T-helper 1 cell (primary cell): ENCODE results near the gene PCDHGB5.
A peak's percentile ranks its signal among the peaks of the same experiment; 100 is the strongest.
"Not testable (repeated sequence)": the region's sequence is repeated elsewhere in the genome, so short reads cannot be mapped to it uniquely, and the experiment has no call there.

ENCODE experiments used
- DNase-seq, 5 donors: peaks; one replicate each; pipeline ENCODE4 v3.0.0-alpha.2; 2012 to 2020

The PCDHGB5 gene

DNA sequence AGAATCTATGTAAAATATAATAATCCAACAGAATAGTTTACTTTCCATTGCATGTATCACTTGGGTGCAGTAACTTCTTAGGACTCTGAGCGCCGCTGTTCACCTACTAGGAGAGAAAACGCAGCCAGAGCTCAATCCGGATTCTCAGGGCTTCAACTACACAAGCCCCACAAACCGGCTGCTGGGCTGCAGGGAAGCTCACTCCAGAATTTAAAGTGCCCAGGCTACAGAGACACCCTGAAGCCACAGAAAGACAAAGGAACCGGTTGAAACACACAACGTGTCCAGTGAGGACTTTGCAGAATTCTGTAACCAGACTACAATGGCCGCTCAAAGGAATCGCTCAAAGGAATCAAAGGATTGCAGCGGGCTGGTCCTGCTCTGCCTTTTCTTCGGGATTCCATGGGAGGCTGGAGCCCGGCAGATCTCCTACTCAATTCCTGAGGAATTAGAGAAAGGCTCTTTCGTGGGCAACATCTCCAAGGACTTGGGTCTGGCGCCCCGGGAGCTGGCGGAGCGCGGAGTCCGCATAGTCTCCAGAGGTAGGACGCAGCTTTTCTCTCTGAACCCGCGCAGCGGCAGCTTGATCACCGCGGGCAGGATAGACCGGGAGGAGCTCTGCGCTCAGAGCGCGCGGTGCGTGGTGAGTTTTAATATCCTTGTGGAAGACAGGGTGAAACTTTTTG lies 15.2 kb downstream of the PCDHGB5 start, which contains the start of gene PCDHGA10:
Gene PCDHGA10, plus strand, starts transcription at position 134 of the 686 bp plus-strand sequence. Its CDS starts 189 bp downstream, at position 323.
- peak in 3 of 5 donors; percentile 29 to 56 (median 55) for DNase-seq

DNA sequence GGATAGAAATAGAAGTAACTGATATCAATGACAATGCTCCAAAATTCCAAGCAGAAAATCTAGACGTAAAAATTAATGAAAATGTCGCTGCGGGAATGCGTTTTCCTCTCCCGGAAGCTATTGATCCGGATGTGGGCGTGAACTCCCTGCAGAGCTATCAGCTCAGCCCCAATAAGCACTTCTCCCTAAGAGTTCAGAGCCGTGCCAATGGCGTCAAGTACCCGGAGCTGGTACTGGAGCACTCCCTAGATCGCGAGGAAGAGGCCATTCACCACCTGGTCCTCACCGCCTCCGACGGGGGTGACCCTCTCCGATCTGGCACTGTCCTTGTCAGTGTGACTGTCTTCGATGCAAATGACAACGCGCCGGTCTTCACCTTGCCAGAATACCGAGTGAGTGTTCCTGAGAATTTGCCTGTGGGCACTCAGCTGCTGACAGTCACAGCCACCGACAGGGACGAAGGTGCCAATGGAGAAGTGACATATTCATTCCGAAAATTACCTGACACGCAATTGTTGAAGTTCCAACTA lies 15.9 kb downstream of the PCDHGB5 start:
- DNase-seq: no peak

DNA sequence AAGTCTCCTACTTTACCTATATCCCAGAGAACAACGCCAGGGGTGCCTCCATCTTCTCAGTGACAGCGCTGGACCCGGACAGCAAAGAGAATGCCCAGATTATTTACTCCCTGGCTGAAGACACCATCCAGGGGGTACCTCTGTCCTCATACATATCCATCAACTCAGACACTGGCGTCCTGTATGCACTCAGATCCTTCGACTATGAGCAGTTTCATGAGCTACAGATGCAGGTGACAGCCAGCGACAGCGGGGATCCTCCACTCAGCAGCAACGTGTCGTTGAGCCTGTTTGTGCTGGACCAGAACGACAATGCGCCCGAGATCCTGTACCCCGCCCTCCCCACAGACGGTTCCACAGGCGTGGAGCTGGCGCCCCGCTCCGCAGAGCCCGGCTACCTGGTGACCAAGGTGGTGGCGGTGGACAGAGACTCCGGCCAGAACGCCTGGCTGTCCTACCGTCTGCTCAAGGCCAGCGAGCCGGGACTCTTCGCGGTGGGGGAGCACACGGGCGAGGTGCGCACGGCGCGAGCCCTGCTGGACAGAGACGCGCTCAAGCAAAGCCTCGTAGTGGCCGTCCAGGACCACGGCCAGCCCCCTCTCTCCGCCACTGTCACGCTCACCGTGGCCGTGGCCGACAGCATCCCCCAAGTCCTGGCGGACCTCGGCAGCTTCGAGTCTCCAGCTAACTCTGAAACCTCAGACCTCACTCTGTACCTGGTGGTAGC lies 17.0 kb downstream of the PCDHGB5 start:
- DNase-seq: not testable (repeated sequence)

DNA sequence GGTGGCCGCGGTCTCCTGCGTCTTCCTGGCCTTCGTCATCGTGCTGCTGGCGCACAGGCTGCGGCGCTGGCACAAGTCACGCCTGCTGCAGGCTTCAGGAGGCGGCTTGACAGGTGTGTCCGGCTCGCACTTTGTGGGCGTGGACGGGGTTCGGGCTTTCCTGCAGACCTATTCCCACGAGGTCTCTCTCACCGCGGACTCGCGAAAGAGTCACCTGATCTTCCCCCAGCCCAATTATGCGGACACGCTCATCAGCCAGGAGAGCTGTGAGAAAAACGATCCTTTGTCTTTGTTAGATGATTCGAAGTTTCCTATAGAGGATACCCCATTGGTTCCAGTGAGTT lies 17.5 kb downstream of the PCDHGB5 start:
- not testable (repeated sequence) for DNase-seq

DNA sequence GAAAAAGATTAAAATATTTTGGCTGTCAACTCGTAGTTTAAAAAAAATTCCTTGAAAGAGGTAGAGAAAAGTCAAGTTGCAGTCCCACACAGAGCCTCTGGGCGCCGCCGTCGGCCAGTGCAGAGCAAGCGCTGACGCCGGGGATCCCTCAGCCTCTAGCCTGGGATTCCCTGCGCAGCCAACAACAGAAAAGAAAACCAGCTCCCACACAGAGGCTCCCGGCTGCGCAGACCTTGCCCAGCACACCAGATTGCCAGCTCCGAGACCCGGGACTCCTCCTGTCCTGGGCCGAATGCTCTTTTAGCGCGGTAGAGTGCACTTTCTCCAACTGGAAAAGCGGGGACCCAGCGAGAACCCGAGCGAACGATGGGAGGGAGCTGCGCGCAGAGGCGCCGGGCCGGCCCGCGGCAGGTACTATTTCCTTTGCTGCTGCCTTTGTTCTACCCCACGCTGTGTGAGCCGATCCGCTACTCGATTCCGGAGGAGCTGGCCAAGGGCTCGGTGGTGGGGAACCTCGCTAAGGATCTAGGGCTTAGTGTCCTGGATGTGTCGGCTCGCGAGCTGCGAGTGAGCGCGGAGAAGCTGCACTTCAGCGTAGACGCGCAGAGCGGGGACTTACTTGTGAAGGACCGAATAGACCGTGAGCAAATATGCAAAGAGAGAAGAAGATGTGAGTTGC lies 19.9 kb downstream of the PCDHGB5 start, which contains the start of gene PCDHGB7:
Gene PCDHGB7, plus strand, starts transcription at position 184 of the 679 bp plus-strand sequence. Its CDS starts 183 bp downstream, at position 367.
- DNase-seq: peak in 2 of 5 donors; percentile 31 to 36

DNA sequence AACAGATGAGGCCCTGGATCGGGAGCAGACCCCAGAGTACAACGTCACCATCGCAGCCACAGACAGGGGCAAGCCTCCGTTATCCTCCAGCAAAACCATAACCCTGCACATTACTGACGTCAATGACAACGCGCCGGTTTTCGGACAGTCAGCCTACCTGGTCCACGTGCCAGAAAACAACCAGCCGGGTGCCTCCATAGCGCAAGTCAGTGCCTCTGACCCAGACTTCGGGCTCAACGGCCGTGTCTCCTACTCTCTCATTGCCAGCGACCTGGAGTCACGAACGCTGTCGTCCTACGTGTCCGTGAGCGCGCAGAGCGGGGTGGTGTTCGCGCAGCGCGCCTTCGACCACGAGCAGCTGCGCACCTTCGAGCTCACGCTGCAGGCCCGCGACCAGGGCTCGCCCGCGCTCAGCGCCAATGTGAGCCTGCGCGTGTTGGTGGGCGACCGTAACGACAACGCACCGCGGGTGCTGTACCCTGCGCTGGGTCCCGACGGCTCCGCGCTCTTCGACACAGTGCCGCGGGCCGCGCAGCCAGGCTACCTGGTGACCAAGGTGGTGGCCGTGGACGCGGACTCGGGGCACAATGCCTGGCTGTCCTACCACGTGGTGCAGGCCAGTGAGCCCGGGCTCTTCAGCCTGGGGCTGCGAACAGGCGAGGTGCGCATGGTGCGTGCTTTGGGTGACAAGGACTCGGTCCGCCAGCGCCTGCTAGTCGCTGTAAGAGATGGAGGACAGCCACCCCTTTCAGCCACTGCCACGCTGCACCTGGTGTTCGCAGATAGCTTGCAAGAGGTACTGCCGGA lies 21.5 kb downstream of the PCDHGB5 start:
- no peak for DNase-seq

DNA sequence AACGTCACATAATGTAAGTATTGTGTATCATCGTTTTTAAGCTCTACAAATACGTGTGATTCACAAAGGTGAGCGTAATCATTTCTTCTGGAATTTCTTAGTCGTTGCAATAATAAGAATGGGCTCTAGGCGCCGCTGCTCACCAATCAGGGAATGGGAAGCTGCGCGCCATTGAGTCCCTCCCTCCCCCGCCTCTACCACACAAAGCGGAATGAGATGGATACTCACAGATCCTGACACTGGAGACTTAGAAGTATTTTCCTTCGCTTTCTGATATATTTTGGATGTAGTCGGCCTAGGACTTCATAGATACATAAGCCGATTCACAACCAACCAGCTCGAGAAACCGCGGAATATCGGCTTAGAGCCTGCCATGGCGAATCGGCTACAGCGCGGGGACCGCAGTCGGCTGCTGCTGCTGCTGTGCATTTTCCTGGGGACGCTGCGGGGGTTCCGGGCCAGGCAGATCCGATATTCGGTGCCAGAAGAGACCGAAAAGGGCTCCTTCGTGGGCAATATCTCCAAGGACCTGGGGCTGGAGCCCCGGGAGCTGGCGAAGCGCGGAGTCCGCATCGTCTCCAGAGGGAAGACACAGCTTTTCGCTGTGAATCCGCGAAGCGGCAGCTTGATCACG lies 23.2 kb downstream of the PCDHGB5 start, which contains the start of gene PCDHGA11:
Gene PCDHGA11, plus strand, starts transcription at position 197 of the 634 bp plus-strand sequence. Its CDS starts 177 bp downstream, at position 374.
- DNase-seq: peak in 2 of 5 donors; percentile 27 to 35

DNA sequence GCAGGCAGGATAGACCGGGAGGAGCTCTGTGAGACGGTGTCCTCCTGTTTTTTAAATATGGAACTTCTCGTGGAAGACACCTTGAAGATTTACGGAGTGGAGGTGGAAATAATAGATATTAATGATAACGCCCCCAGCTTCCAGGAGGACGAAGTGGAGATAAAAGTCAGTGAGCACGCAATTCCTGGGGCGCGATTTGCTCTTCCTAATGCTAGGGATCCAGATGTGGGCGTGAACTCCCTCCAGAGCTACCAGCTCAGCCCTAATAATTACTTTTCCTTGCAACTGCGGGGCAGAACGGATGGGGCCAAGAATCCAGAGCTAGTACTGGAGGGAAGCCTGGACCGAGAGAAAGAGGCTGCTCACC lies 23.7 kb downstream of the PCDHGB5 start:
- no peak for DNase-seq

DNA sequence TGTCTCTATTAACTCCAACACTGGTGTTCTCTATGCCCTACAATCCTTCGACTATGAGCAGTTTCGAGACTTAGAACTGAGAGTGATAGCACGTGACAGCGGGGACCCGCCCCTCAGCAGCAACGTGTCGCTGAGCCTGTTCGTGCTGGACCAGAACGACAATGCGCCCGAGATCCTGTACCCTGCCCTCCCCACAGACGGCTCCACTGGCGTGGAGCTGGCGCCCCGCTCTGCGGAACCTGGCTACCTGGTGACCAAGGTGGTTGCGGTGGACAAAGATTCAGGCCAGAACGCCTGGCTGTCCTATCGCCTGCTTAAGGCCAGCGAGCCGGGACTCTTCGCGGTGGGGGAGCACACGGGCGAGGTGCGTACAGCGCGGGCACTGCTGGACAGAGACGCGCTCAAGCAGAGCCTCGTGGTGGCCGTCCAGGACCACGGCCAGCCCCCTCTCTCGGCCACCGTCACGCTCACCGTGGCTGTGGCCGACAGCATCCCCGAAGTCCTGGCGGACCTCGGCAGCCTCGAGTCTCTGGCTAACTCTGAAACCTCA lies 25.1 kb downstream of the PCDHGB5 start:
- no peak for DNase-seq

DNA sequence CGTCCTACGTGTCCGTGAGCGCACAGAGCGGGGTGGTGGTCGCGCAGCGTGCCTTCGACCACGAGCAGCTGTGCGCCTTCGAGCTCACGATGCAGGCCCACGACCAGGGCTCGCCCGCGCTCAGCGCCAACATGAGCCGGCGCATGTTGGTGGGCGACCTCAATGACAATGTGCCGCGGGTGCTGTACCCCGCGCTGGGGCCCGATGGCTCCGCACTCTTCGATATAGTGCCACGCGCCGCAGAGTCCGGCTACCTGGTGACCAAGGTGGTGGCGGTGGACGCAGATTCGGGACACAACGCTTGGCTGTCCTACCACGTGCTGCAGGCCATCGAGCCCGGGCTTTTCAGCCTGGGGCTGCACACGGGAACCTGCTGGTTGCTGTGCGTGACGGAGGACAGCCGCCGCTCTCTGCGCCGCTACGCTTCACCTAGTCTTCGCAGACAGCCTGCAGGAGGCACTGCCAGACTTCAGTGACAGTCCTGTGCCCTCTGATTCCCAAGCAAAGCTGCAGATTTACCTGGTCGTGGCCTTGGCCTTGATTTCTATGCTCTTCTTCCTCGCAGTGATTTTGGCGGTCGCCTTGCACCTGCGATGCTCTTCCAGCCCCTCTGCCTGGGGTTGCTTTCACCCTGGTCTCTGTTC lies 30.2 kb downstream of the PCDHGB5 start:
- no peak for DNase-seq

DNA sequence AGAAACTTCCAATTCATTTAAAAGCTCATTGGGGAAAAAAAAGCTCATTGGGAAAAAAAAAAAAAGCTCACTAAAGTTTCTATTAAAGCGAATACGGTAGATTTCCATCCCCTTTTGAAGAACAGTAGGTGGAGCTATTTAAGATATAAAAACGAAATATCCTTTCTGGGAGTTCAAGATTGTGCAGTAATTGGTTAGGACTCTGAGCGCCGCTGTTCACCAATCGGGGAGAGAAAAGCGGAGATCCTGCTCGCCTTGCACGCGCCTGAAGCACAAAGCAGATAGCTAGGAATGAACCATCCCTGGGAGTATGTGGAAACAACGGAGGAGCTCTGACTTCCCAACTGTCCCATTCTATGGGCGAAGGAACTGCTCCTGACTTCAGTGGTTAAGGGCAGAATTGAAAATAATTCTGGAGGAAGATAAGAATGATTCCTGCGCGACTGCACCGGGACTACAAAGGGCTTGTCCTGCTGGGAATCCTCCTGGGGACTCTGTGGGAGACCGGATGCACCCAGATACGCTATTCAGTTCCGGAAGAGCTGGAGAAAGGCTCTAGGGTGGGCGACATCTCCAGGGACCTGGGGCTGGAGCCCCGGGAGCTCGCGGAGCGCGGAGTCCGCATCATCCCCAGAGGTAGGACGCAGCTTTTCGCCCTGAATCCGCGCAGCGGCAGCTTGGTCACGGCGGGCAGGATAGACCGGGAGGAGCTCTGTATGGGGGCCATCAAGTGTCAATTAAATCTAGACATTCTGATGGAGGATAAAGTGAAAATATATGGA lies 32.8 kb downstream of the PCDHGB5 start, which contains the start of gene PCDHGA12:
Gene PCDHGA12, plus strand, starts transcription at position 176 of the 782 bp plus-strand sequence. Its CDS starts 253 bp downstream, at position 429.
- DNase-seq: peak in 1 of 5 donors; percentile 43

DNA sequence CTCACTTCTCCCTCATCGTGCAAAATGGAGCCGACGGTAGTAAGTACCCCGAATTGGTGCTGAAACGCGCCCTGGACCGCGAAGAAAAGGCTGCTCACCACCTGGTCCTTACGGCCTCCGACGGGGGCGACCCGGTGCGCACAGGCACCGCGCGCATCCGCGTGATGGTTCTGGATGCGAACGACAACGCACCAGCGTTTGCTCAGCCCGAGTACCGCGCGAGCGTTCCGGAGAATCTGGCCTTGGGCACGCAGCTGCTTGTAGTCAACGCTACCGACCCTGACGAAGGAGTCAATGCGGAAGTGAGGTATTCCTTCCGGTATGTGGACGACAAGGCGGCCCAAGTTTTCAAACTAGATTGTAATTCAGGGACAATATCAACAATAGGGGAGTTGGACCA lies 33.5 kb downstream of the PCDHGB5 start:
- no peak for DNase-seq

DNA sequence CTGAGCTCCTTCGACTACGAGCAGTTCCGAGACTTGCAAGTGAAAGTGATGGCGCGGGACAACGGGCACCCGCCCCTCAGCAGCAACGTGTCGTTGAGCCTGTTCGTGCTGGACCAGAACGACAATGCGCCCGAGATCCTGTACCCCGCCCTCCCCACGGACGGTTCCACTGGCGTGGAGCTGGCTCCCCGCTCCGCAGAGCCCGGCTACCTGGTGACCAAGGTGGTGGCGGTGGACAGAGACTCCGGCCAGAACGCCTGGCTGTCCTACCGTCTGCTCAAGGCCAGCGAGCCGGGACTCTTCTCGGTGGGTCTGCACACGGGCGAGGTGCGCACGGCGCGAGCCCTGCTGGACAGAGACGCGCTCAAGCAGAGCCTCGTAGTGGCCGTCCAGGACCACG lies 34.6 kb downstream of the PCDHGB5 start:
- not testable (repeated sequence) for DNase-seq

DNA sequence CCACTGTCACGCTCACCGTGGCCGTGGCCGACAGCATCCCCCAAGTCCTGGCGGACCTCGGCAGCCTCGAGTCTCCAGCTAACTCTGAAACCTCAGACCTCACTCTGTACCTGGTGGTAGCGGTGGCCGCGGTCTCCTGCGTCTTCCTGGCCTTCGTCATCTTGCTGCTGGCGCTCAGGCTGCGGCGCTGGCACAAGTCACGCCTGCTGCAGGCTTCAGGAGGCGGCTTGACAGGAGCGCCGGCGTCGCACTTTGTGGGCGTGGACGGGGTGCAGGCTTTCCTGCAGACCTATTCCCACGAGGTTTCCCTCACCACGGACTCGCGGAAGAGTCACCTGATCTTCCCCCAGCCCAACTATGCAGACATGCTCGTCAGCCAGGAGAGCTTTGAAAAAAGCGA lies 35.0 kb downstream of the PCDHGB5 start:
- DNase-seq: not testable (repeated sequence)

DNA sequence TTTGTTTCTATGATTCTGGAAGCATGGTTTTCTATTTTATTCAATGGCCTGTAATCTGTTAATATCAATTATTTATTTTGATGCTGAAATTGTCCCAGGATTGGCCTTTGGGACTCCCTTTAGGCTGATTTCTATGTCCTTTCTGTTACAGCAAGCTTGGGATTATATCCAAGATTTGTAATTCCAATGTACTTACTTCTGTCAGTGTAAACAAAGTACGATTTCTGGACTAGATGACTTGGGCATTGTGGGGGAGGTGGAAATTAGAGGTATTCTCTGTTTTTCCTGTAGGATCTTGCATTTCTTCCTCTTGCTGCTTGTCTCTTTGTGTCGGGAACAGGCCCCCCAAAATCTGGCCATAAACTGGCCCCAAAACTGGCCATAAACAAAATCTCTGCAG lies 36.3 kb downstream of the PCDHGB5 start:
- DNase-seq: no peak

DNA sequence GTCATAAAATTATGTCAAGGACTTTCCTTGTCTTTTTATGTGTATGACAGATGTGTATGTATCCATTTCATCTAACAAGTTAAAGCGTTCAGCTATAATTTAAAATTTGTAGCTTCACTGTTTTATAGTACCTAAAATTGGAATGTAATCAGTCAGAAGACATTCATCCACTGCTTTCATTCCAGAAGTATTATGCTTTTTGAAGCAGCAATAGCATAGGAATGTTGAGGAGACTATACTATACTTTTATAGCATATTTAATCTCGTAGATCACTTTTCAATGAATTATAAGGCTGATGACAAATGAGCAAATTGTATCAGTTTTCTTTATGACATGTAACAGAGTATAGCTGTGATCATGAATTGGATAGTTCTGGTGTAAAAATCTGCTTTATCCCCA lies 39.5 kb downstream of the PCDHGB5 start:
- no peak for DNase-seq

DNA sequence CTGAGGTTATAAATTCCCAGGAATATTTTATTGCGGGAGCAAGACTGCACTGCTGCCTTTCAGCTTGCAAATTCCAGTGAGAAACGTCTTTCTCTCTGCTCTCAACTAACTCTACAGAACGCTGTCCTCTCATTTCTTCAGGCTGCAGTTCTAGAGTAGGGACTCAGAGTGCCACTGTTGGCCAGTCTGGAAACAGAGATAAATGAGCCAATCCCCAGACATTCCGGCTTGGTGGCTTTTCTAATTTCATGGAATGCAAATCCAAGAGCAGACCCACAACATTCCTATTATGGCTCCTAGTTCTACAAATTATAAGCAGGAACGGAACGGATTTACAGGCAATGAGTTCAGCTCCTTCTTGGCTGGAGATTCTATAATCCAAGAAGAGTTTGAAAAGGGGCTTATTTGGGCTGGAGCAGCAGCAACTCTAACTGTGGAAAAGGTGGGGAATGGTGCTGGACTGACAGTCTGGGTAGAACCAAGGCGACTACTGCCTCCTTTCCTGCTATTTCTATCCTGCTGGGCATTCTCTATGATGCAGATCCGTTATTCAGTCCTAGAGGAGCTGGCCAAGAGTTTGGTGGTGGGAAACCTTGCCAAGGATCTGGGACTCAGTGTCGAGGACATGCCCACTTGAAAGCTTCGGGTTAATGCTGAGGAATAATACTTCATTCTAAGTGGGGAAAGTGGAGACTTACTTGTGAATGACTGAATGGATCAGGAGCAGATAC lies 41.8 kb downstream of the PCDHGB5 start:
- no peak for DNase-seq

DNA sequence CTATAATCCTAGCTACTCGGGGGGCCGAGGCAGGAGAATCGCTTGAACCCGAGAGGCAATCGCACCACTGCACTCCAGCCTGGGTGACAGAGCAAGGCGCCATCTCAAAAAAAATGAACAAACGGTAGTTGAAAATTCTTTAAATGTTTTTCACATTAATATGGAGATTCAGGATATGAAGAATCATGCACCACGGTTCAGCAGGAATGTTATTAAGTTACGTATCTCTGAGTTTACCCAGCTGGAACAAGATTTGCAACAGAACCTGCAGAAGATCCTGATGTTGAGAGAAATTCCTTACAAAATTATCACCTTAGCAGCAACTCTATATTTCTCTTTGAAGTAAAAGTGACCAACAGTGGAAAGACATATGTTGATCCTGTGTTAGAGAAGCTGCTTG lies 42.6 kb downstream of the PCDHGB5 start:
- DNase-seq: no peak

DNA sequence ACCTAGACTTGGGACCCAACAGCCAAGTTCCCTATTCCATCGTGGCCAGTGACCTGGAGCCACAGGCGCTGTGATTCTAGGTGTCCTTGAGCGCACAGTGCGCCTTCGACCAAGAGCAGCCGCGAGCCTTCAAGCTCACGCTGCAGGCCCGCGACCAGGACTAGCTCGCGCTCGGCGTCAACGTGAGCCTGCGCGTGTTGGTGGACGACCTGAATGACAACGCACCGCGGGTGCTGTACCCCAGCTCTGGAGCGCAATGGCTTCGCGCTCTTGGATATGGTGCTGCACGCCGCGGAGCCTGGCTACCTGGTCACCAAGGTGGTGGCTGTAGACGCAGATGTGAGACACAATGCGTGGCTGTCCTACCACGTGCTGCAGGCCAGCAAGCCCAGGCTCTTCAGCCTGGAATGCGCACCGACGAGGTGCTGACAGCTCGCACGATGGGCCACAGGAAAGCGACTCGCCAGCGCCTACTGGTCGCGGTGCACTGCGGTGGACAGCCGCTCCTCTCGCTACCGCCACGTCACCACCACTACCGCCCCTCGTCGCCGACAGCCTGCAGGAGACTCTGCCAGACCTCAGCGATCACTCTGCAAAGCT lies 43.9 kb downstream of the PCDHGB5 start:
- no peak for DNase-seq
